H9 (cell line): ENCODE measurements around the gene PFDN2. TPM values are rescaled to one million over a fixed set of nuclear protein-coding genes. Genes with fewer than 3 reads are reported as not detected.

ENCODE experiments used
- DNase-seq: peaks from one replicate; pipeline ENCODE4 v3.0.0-alpha.2; 2017
- H2AFZ ChIP-seq: one replicate; pipeline ENCODE4 v1.6.1; 2013; ENCODE audit warnings: mild to moderate bottlenecking, low read length, control low read depth, moderate library complexity
- H2AK5ac ChIP-seq: 2 replicates; pipeline ENCODE4 v1.6.1; 2013; ENCODE audit warnings: low read length, control low read depth, mixed read lengths; ENCODE audit not compliant: insufficient read length
- H2BK120ac ChIP-seq: one replicate; pipeline ENCODE4 v1.6.1; 2013; ENCODE audit warnings: low read depth, mild to moderate bottlenecking, low read length, control low read depth, inconsistent platforms; ENCODE audit not compliant: poor library complexity, severe bottlenecking
- H2BK12ac ChIP-seq: 2 replicates; pipeline ENCODE4 v1.6.1; 2013; ENCODE audit warnings: low read length, control low read depth, mixed read lengths, low read depth; ENCODE audit not compliant: insufficient read length
- H2BK15ac ChIP-seq: 2 replicates; pipeline ENCODE4 v1.6.1; 2013; ENCODE audit warnings: low read depth, low read length, control low read depth
- H2BK20ac ChIP-seq: one replicate; pipeline ENCODE4 v1.6.1; 2013; ENCODE audit warnings: low read depth, mild to moderate bottlenecking, low read length, control low read depth, inconsistent platforms; ENCODE audit not compliant: poor library complexity, severe bottlenecking
- H2BK5ac ChIP-seq: 2 replicates; pipeline ENCODE4 v1.6.1; 2013; ENCODE audit warnings: low read length, control low read depth, mixed read lengths; ENCODE audit not compliant: insufficient read length
- H3K14ac ChIP-seq: 2 replicates; pipeline ENCODE4 v1.6.1; 2013; ENCODE audit warnings: low read length, control low read depth; ENCODE audit not compliant: insufficient read depth
- H3K18ac ChIP-seq: 2 replicates; pipeline ENCODE4 v1.6.1; 2013; ENCODE audit warnings: low read depth, mild to moderate bottlenecking, mixed read lengths, low read length, control low read depth; ENCODE audit not compliant: insufficient read length
- H3K23ac ChIP-seq: 2 replicates; pipeline ENCODE4 v1.6.1; 2013; ENCODE audit warnings: low read length, control low read depth, mixed read lengths, low read depth; ENCODE audit not compliant: insufficient read length
- H3K23me2 ChIP-seq: 2 replicates; pipeline ENCODE4 v1.6.1; 2013; ENCODE audit warnings: low read depth, mild to moderate bottlenecking, mixed read lengths, low read length, control low read depth; ENCODE audit not compliant: insufficient read length, poor library complexity, severe bottlenecking
- H3K27ac ChIP-seq: 2 replicates; pipeline ENCODE4 v1.5.1; 2013; ENCODE audit warnings: low read length, control low read depth, mixed read lengths, low read depth; ENCODE audit not compliant: insufficient read length
- H3K27me3 ChIP-seq: 2 replicates; pipeline ENCODE4 v1.6.1; 2013; ENCODE audit warnings: low read length, control low read depth, inconsistent platforms; ENCODE audit not compliant: insufficient read depth
- H3K4ac ChIP-seq: 2 replicates; pipeline ENCODE4 v1.6.1; 2013; ENCODE audit warnings: low read depth, mild to moderate bottlenecking, control low read depth, inconsistent platforms, low read length, moderate library complexity
- H3K4me1 ChIP-seq: 2 replicates; pipeline ENCODE4 v1.6.1; 2013; ENCODE audit warnings: low read length, control low read depth, inconsistent platforms; ENCODE audit not compliant: insufficient read depth
- H3K4me2 ChIP-seq: 2 replicates; pipeline ENCODE4 v1.6.1; 2013; ENCODE audit warnings: low read length, control low read depth, mixed read lengths; ENCODE audit not compliant: insufficient read length, insufficient read depth
- H3K56ac ChIP-seq: 2 replicates; pipeline ENCODE4 v1.6.1; 2013; ENCODE audit warnings: low read depth, mild to moderate bottlenecking, mixed read lengths, low read length, control low read depth; ENCODE audit not compliant: insufficient read length
- H3K79me1 ChIP-seq: 2 replicates; pipeline ENCODE4 v1.6.1; 2013; ENCODE audit warnings: low read depth, mild to moderate bottlenecking, moderate library complexity, low read length, control low read depth, inconsistent platforms; ENCODE audit not compliant: insufficient read depth, poor library complexity, severe bottlenecking
- H3K79me2 ChIP-seq: 2 replicates; pipeline ENCODE4 v1.6.1; 2013; ENCODE audit warnings: low read length, control low read depth, inconsistent platforms; ENCODE audit not compliant: insufficient read depth
- H3K9ac ChIP-seq: 2 replicates; pipeline ENCODE4 v1.6.1; 2013; ENCODE audit warnings: low read length, control low read depth, mixed read lengths; ENCODE audit not compliant: insufficient read length; ENCODE audit errors: extremely low read depth
- H3K9me3 ChIP-seq: one replicate; pipeline ENCODE4 v1.6.1; 2013; ENCODE audit warnings: low read depth, low read length, inconsistent platforms; ENCODE audit not compliant: control insufficient read depth
- H3T11ph ChIP-seq: one replicate; pipeline ENCODE4 v1.6.1; 2013; ENCODE audit warnings: mild to moderate bottlenecking, low read length, control low read depth, inconsistent platforms
- H4K20me1 ChIP-seq: one replicate; pipeline ENCODE4 v1.6.1; 2013; ENCODE audit not compliant: control insufficient read depth, insufficient read length, insufficient read depth
- H4K5ac ChIP-seq: 2 replicates; pipeline ENCODE4 v1.6.1; 2013; ENCODE audit warnings: low read depth, mild to moderate bottlenecking, mixed read lengths, low read length, control low read depth; ENCODE audit not compliant: insufficient read length
- H4K8ac ChIP-seq: replicated peaks from 2 replicates; pipeline ENCODE4 v1.6.1; 2013; ENCODE audit warnings: low read length, control low read depth, mixed read lengths, low read depth; ENCODE audit not compliant: insufficient read length
- H4K91ac ChIP-seq: 2 replicates; pipeline ENCODE4 v1.6.1; 2013; ENCODE audit warnings: low read depth, mild to moderate bottlenecking, moderate library complexity, mixed read lengths, low read length, control low read depth; ENCODE audit not compliant: insufficient read length
- H3K27ac Mint-ChIP-seq, 3 experiments: 2 replicates in 2 of 3; 3 replicates in 1 of 3; pipeline ENCODE4 v1.8.0; 2020 to 2021; ENCODE audit warnings: mixed read lengths in 3 of 3, mild to moderate bottlenecking in 1 of 3, moderate library complexity in 1 of 3
- H3K27me3 Mint-ChIP-seq: 2 replicates; pipeline ENCODE4 v1.8.0; 2021; ENCODE audit warnings: low read depth, mild to moderate bottlenecking, moderate library complexity, mixed read lengths
- H3K36me3 Mint-ChIP-seq, 3 experiments: 2 replicates in 2 of 3; 3 replicates in 1 of 3; pipeline ENCODE4 v1.8.0; 2020 to 2021; ENCODE audit warnings: low read depth in 3 of 3, mixed read lengths in 3 of 3; ENCODE audit not compliant: insufficient read depth in 1 of 3
- H3K4me1 Mint-ChIP-seq, 2 experiments: 2 replicates each; pipeline ENCODE4 v1.8.0; 2020; ENCODE audit warnings: mixed read lengths in 2 of 2
- H3K4me3 Mint-ChIP-seq, 2 experiments: 2 replicates in 1 of 2; 3 replicates in 1 of 2; pipeline ENCODE4 v1.8.0; 2020 to 2021; ENCODE audit warnings: mild to moderate bottlenecking in 2 of 2, mixed read lengths in 2 of 2, moderate library complexity in 1 of 2
- H3K9me3 Mint-ChIP-seq, 2 experiments: 2 replicates in 1 of 2; 3 replicates in 1 of 2; pipeline ENCODE4 v1.8.0; 2020; ENCODE audit warnings: mild to moderate bottlenecking in 2 of 2, mixed read lengths in 2 of 2, moderate library complexity in 1 of 2
- CTCF ChIP-seq: fragments of 200-600 bp; sonication (generic); conservative IDR thresholded peaks from 3 replicates; pipeline ENCODE4 v1.8.0; 2021; ENCODE audit warnings: antibody characterized with exemption, mild to moderate bottlenecking
- WGBS: extraction: QIAGEN DNeasy Blood & Tissue Kit; methylation state at CpG from one replicate; pipeline ENCODE4 v1.1.7; 2013; ENCODE audit warnings: missing lambda C conversion rate, low lambda C conversion rate, mixed read lengths; ENCODE audit not compliant: insufficient read length; ENCODE audit errors: extremely low coverage; 5-methylcytosine and 5-hydroxymethylcytosine counted together
- total RNA-seq: library from RNA; stranded (reverse); gene quantifications from 2 replicates; pipeline ENCODE4 v1.2.1, GENCODE V29; 2021

PFDN2 gene
- total RNA-seq, 1 experiment from 2014 or later = 71.8 TPM

GRCh38 chr1:161088587-161089110 lies 29.2 kb downstream of the PFDN2 start:
- Histone ChIP-seq H2BK20ac (no peak overlapping the region), H4K20me1 (no peaks in the 10 kb centered on the region), H3K4ac (no peak overlapping the region), H3K23ac (no peak overlapping the region), H3T11ph (no peak overlapping the region), H4K8ac (no peak overlapping the region), H2BK12ac (no peak overlapping the region), H2BK5ac (no peak overlapping the region), H4K5ac (no peak overlapping the region), H3K27ac (no peak overlapping the region), H2AK5ac (no peak overlapping the region), H3K9ac (no peak overlapping the region), H4K91ac (no peak overlapping the region), H3K27me3 (no peaks in the 10 kb centered on the region; the same call in 1 of the 2 replicates), H3K18ac (no peak overlapping the region), H3K23me2 (no peaks in the 10 kb centered on the region), H3K4me1 (no peaks in the 10 kb centered on the region), H3K79me1 (no peaks in the 10 kb centered on the region), H3K79me2 (no peaks in the 10 kb centered on the region), H2BK120ac (no peak overlapping the region), H2BK15ac (no peak overlapping the region), H3K4me2 (no peak overlapping the region), H3K56ac (no peak overlapping the region), H3K14ac (no peak overlapping the region), H2AFZ (no peak overlapping the region), H3K9me3 (no peaks in the 10 kb centered on the region)
- no peaks in the 10 kb centered on the region for H3K36me3 Mint-ChIP-seq
- H3K9me3 Mint-ChIP-seq = no peaks in the 10 kb centered on the region
- H3K4me3 Mint-ChIP-seq = no peak overlapping the region
- no peak overlapping the region for H3K27ac Mint-ChIP-seq
- peaks cover 1% of the 10 kb centered on the region; the same call in 1 of the 2 replicates for H3K27me3 Mint-ChIP-seq
- H3K4me1 Mint-ChIP-seq = peaks cover 37 to 38% of the 10 kb centered on the region in 2 experiments
- TF ChIP-seq CTCF = no peak
- no peak for DNase-seq
- no CpG with 5 or more reads among the region's 3 CpGs for WGBS
